ENCODE data around the gene ZNF775. TPM values are rescaled to one million over a fixed set of nuclear protein-coding genes. Genes with fewer than 3 reads are reported as not detected.

Gene ZNF775
- polyA plus RNA-seq, 3 donors: 1.3 to 2.7 (median 1.4) TPM

DNA sequence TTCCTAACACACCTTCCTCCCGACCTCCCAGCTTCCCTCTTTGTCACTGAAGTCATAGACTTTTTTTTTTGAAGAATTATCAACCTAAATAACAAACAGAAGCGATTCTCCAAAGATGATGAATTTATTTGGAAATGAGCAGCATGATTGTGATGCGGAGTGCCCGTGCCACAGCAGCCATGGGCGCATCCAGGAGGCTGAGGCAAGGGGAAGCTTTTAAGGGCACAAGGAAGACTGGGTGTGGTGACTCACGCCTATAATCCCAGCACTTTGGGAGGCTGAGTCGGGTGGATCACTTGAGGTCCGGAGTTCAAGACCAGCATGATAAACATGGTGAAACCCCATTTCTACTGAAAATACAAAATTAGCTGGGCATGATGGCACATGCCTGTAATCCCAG, 55.1 kb downstream of the ZNF775 start:
- Histone ChIP-seq H3K36me3 (replicated peaks in 1 of 2; ENCODE audit: control insufficient read depth in 1 of 2, insufficient read depth in 2 of 2, low read length in 2 of 2) (no peaks in the 10 kb centered on the region), H3K79me2 (ENCODE audit: insufficient read depth, low read length) (no peaks in the 10 kb centered on the region), H3K9ac (ENCODE audit: insufficient read depth, low read length, poor library complexity, severe bottlenecking) (no peak overlapping the region), H3K4me3 (replicated peaks in 1 of 3; ENCODE audit: low read depth in 2 of 3, low read length in 3 of 3) (peak overlapping the region in 1 of 3 experiments; percentile 35), H3K4me2 (replicated peaks; ENCODE audit: extremely low read depth, low read length, poor library complexity, severe bottlenecking) (peak overlapping the region; percentile 62), H3K9me3 (replicated peaks in 1 of 2; ENCODE audit: control insufficient read depth in 1 of 2, insufficient read depth in 1 of 2, low read length in 2 of 2) (no peaks in the 10 kb centered on the region), H4K20me1 (ENCODE audit: insufficient read depth, low read length) (peaks cover 24% of the 10 kb centered on the region), H3K27ac (ENCODE audit: low read depth in 1 of 2, low read length in 2 of 2) (no peak overlapping the region), H3K4me1 (ENCODE audit: control insufficient read depth in 1 of 2, insufficient read depth in 2 of 2, low read length in 2 of 2) (peaks cover 35 to 37% of the 10 kb centered on the region in 2 donors), H2AFZ (ENCODE audit: insufficient read depth, low read depth, low read length, poor library complexity, severe bottlenecking) (no peak overlapping the region), H3K27me3 (ENCODE audit: control insufficient read depth in 2 of 2, insufficient read depth in 2 of 2, low read length in 2 of 2) (peaks cover 0 to 21% of the 10 kb centered on the region in 2 donors)
- Mint-ChIP-seq H3K9me3 (peaks cover 0 to 11% (median 4%) of the 10 kb centered on the region in 7 donors), H3K4me3 (peak overlapping the region in 1 of 2 donors; percentile 91), H3K27ac (peak overlapping the region in 2 of 7 donors; percentile 33 to 60), H3K27me3 (ENCODE audit: low read depth in 3 of 3) (peaks cover 26 to 45% (median 43%) of the 10 kb centered on the region in 3 donors), H3K36me3 (no peaks in the 10 kb centered on the region), H3K4me1 (peaks cover 41% of the 10 kb centered on the region)
- 100% methylated on average over 3 of the region's 8 CpGs for WGBS (ENCODE audit: insufficient coverage)
- no peak for DNase-seq
- intact Hi-C loops (cut with micrococcal nuclease): no loop called here
- TF ChIP-seq, protein P1, sequence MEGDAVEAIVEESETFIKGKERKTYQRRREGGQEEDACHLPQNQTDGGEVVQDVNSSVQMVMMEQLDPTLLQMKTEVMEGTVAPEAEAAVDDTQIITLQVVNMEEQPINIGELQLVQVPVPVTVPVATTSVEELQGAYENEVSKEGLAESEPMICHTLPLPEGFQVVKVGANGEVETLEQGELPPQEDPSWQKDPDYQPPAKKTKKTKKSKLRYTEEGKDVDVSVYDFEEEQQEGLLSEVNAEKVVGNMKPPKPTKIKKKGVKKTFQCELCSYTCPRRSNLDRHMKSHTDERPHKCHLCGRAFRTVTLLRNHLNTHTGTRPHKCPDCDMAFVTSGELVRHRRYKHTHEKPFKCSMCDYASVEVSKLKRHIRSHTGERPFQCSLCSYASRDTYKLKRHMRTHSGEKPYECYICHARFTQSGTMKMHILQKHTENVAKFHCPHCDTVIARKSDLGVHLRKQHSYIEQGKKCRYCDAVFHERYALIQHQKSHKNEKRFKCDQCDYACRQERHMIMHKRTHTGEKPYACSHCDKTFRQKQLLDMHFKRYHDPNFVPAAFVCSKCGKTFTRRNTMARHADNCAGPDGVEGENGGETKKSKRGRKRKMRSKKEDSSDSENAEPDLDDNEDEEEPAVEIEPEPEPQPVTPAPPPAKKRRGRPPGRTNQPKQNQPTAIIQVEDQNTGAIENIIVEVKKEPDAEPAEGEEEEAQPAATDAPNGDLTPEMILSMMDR (IDR thresholded peaks at IDR 0.05): no peak

DNA sequence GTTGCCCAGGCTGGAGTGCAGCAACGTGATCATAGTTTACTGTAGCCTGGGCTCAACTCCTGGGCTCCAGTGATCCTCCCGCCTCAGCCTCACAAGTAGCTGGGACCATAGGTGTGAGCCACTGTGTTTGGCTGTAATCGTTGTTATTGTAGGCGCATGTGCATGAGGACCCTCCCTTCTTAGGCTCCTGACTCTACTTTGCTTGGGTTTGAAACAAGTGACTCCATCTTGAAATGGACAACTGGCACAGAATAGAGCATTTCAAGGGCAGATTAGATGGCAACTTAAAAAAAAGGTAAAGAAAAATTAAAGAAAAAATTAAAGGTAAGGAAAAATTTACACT, 55.9 kb downstream of the ZNF775 start:
- Histone ChIP-seq H3K9me3 (replicated peaks in 1 of 2; ENCODE audit: control insufficient read depth in 1 of 2, insufficient read depth in 1 of 2, low read length in 2 of 2) (no peaks in the 10 kb centered on the region), H3K4me2 (replicated peaks; ENCODE audit: extremely low read depth, low read length, poor library complexity, severe bottlenecking) (peak overlapping the region; percentile 4), H3K4me3 (replicated peaks in 1 of 3; ENCODE audit: low read depth in 2 of 3, low read length in 3 of 3) (peak overlapping the region in 1 of 3 experiments; percentile 11), H3K36me3 (replicated peaks in 1 of 2; ENCODE audit: control insufficient read depth in 1 of 2, insufficient read depth in 2 of 2, low read length in 2 of 2) (no peaks in the 10 kb centered on the region), H2AFZ (ENCODE audit: insufficient read depth, low read depth, low read length, poor library complexity, severe bottlenecking) (no peak overlapping the region), H3K4me1 (ENCODE audit: control insufficient read depth in 1 of 2, insufficient read depth in 2 of 2, low read length in 2 of 2) (peaks cover 39% of the 10 kb centered on the region in 2 donors), H4K20me1 (ENCODE audit: insufficient read depth, low read length) (peaks cover 24% of the 10 kb centered on the region), H3K27me3 (ENCODE audit: control insufficient read depth in 2 of 2, insufficient read depth in 2 of 2, low read length in 2 of 2) (peaks cover 0 to 17% of the 10 kb centered on the region in 2 donors), H3K9ac (ENCODE audit: insufficient read depth, low read length, poor library complexity, severe bottlenecking) (no peak overlapping the region), H3K27ac (ENCODE audit: low read depth in 1 of 2, low read length in 2 of 2) (no peak overlapping the region), H3K79me2 (ENCODE audit: insufficient read depth, low read length) (no peaks in the 10 kb centered on the region)
- Mint-ChIP-seq H3K36me3 (no peaks in the 10 kb centered on the region), H3K4me1 (peaks cover 44% of the 10 kb centered on the region), H3K4me3 (no peak overlapping the region), H3K27me3 (ENCODE audit: low read depth in 3 of 3) (peaks cover 25 to 41% (median 39%) of the 10 kb centered on the region in 3 donors), H3K9me3 (peaks cover 0 to 11% (median 4%) of the 10 kb centered on the region in 7 donors), H3K27ac (peak overlapping the region in 2 of 7 donors; percentile 41 to 73)
- intact Hi-C loops (cut with micrococcal nuclease): no loop called here
- TF ChIP-seq, protein P1 (IDR thresholded peaks at IDR 0.05): no peak
- WGBS (ENCODE audit: insufficient coverage): 78% methylated on average over 4 of the region's 4 CpGs
- DNase-seq: peak in 1 of 3 donors; percentile 38
